ENCODE measurements around the gene SMPD2.

The SMPD2 gene

GRCh38 chr6:109445382-109445781 is 4.9 kb downstream of the SMPD2 start:
- Histone ChIP-seq H3K9ac (ENCODE audit: low read length) (no peak overlapping the region), H3K27ac (ENCODE audit: low read depth, low read length) (no peak overlapping the region), H2AFZ (ENCODE audit: low read depth, low read length, severe bottlenecking) (no peak overlapping the region), H3K79me2 (ENCODE audit: insufficient read depth, low read length) (no peaks in the 10 kb centered on the region), H4K20me1 (ENCODE audit: low read depth, low read length) (no peaks in the 10 kb centered on the region), H3K9me2 (replicated peaks; ENCODE audit: insufficient read depth, low read length) (no peaks in the 10 kb centered on the region), H3K4me3 (ENCODE audit: insufficient read depth, low read length, poor library complexity, severe bottlenecking) (no peak overlapping the region), H3F3A (ENCODE audit: insufficient read depth) (no peaks in the 10 kb centered on the region), H3K9me3 (ENCODE audit: insufficient read depth, low read length) (no peaks in the 10 kb centered on the region), H3K4me2 (ENCODE audit: low read depth, low read length, poor library complexity, severe bottlenecking) (no peak overlapping the region), H3K27me3 (ENCODE audit: low read length) (no peaks in the 10 kb centered on the region), H3K36me3 (ENCODE audit: low read length) (no peaks in the 10 kb centered on the region)
- TF ChIP-seq CTCF (IDR thresholded peaks at IDR 0.05; ENCODE audit: insufficient read depth, low read length, poor library complexity, severe bottlenecking) (no peak), EZH2phosphoT487 (conservative IDR thresholded peaks at IDR 0.05; ENCODE audit: low read length) (no peak)

DNA sequence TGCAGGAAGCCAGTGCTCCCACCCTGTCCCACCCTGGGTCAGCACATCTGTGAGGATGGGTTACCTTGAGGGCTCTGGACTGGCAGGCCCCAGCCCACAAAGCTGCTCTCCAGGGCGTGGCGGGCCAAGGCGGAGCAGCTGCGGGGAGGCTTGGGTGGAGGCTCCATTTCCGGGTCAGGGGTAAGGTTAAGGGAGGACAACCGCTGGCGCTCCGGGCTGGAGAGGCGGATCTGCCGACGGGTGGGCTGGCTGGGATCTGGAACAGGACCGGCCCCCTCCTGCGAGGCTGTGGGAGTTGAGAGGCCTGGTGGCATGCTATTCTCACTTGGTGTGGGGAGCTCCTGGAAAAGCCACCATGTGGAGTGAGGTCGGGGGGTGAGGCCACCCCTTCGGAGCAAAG is 5.5 kb downstream of the SMPD2 start:
- H3K36me3 ChIP-seq (ENCODE audit: low read length), result no peaks in the 10 kb centered on the region

GRCh38 chr6:109446541-109446940 is 6.0 kb downstream of the SMPD2 start:
- Histone ChIP-seq H3K9me3 (ENCODE audit: insufficient read depth, low read length) (no peaks in the 10 kb centered on the region), H3F3A (ENCODE audit: insufficient read depth) (no peaks in the 10 kb centered on the region), H3K4me2 (ENCODE audit: low read depth, low read length, poor library complexity, severe bottlenecking) (no peak overlapping the region), H2AFZ (ENCODE audit: low read depth, low read length, severe bottlenecking) (no peak overlapping the region), H3K36me3 (ENCODE audit: low read length) (no peaks in the 10 kb centered on the region; the same call in 1 of the 2 replicates), H3K79me2 (ENCODE audit: insufficient read depth, low read length) (no peaks in the 10 kb centered on the region), H3K9ac (ENCODE audit: low read length) (no peak overlapping the region), H4K20me1 (ENCODE audit: low read depth, low read length) (no peaks in the 10 kb centered on the region), H3K9me2 (replicated peaks; ENCODE audit: insufficient read depth, low read length) (no peaks in the 10 kb centered on the region), H3K27ac (ENCODE audit: low read depth, low read length) (no peak overlapping the region), H3K4me3 (ENCODE audit: insufficient read depth, low read length, poor library complexity, severe bottlenecking) (no peak overlapping the region), H3K27me3 (ENCODE audit: low read length) (no peaks in the 10 kb centered on the region)
- TF ChIP-seq CTCF (IDR thresholded peaks at IDR 0.05; ENCODE audit: insufficient read depth, low read length, poor library complexity, severe bottlenecking) (no peak), EZH2phosphoT487 (conservative IDR thresholded peaks at IDR 0.05; ENCODE audit: low read length) (no peak)

More for the DNA sequence above, 5.5 kb downstream of the SMPD2 start:
- Histone ChIP-seq H3K27me3 (ENCODE audit: low read length) (no peaks in the 10 kb centered on the region), H3K9me3 (ENCODE audit: insufficient read depth, low read length) (no peaks in the 10 kb centered on the region), H3K9ac (ENCODE audit: low read length) (no peak overlapping the region), H3K27ac (ENCODE audit: low read depth, low read length) (no peak overlapping the region), H3K4me3 (ENCODE audit: insufficient read depth, low read length, poor library complexity, severe bottlenecking) (no peak overlapping the region), H3K9me2 (replicated peaks; ENCODE audit: insufficient read depth, low read length) (no peaks in the 10 kb centered on the region), H4K20me1 (ENCODE audit: low read depth, low read length) (no peaks in the 10 kb centered on the region), H2AFZ (ENCODE audit: low read depth, low read length, severe bottlenecking) (no peak overlapping the region), H3K79me2 (ENCODE audit: insufficient read depth, low read length) (no peaks in the 10 kb centered on the region), H3K4me2 (ENCODE audit: low read depth, low read length, poor library complexity, severe bottlenecking) (no peak overlapping the region), H3F3A (ENCODE audit: insufficient read depth) (no peaks in the 10 kb centered on the region)
- TF ChIP-seq CTCF (IDR thresholded peaks at IDR 0.05; ENCODE audit: insufficient read depth, low read length, poor library complexity, severe bottlenecking) (no peak), EZH2phosphoT487 (conservative IDR thresholded peaks at IDR 0.05; ENCODE audit: low read length) (no peak)
